ENCODE measurements around the gene CLEC7A. TPM values are rescaled to one million over a fixed set of nuclear protein-coding genes. Genes with fewer than 3 reads are reported as not detected.

Gene CLEC7A
- total RNA-seq, 1 experiment from 2014 or later: 0.40 TPM

- no peaks in the 10 kb centered on the region for H3K9me2 ChIP-seq (replicated peaks; ENCODE audit: low read length)
- ATAC-seq (no peak), DNase-seq (no peak)
- H3K4me2 ChIP-seq (ENCODE audit: low read length): no peak overlapping the region
- H4K20me1 ChIP-seq (ENCODE audit: low read length): no peaks in the 10 kb centered on the region
- BruUV-seq (replicated peaks): no TSS peak
- ChIA-PET POLR2A (ENCODE audit: unreplicated experiment) (no interaction called here), CTCF (no interaction called here)
- no peak overlapping the region for H2AFZ ChIP-seq (ENCODE audit: low read length)
- intact Hi-C loops (cut with micrococcal nuclease): no loop called here
- TF ChIP-seq EZH2phosphoT487 (IDR thresholded peaks at IDR 0.05; ENCODE audit: borderline replicate concordance, low read length) (no peak), CTCF (conservative IDR thresholded peaks at IDR 0.05; ENCODE audit: low read depth, low read length) (no peak), EZH2 (IDR thresholded peaks at IDR 0.05; ENCODE audit: low read length, unreplicated experiment) (no peak)
- H3K4me3 ChIP-seq (ENCODE audit: low read length): no peak overlapping the region
- no peaks in the 10 kb centered on the region for H3K79me2 ChIP-seq (ENCODE audit: low read length)
- H3K4me1 ChIP-seq (ENCODE audit: insufficient read depth, low read length): no peaks in the 10 kb centered on the region
- H3K27me3 ChIP-seq (ENCODE audit: low read length): peaks cover 32% of the 10 kb centered on the region
- no peak overlapping the region for H3K27ac ChIP-seq (ENCODE audit: low read length)
- no peaks in the 10 kb centered on the region for H3K9me3 ChIP-seq (ENCODE audit: low read length)
- no peak overlapping the region for H3K9ac ChIP-seq (ENCODE audit: low read length)
- H3K36me3 ChIP-seq (ENCODE audit: low read depth, low read length): no peaks in the 10 kb centered on the region
- H3F3A ChIP-seq (ENCODE audit: low read length, unreplicated experiment): no peaks in the 10 kb centered on the region
Observed at GRCh38 chr12:10072131-10072530, 57.9 kb downstream of the CLEC7A start.

- no peak overlapping the region for H3K27ac ChIP-seq (ENCODE audit: low read length)
- intact Hi-C loops (cut with micrococcal nuclease): no loop called here
- ATAC-seq: no peak
- no peak for TF ChIP-seq EZH2phosphoT487 (IDR thresholded peaks at IDR 0.05; ENCODE audit: borderline replicate concordance, low read length)
- no peak for TF ChIP-seq EZH2 (IDR thresholded peaks at IDR 0.05; ENCODE audit: low read length, unreplicated experiment)
- no peak for TF ChIP-seq CTCF (conservative IDR thresholded peaks at IDR 0.05; ENCODE audit: low read depth, low read length)
- DNase-seq: no peak
- no peaks in the 10 kb centered on the region for H4K20me1 ChIP-seq (ENCODE audit: low read length)
- no peaks in the 10 kb centered on the region for H3K9me3 ChIP-seq (ENCODE audit: low read length)
- no peak overlapping the region for H3K9ac ChIP-seq (ENCODE audit: low read length)
- peaks cover 23% of the 10 kb centered on the region for H3K27me3 ChIP-seq (ENCODE audit: low read length)
- no peaks in the 10 kb centered on the region for H3K9me2 ChIP-seq (replicated peaks; ENCODE audit: low read length)
- ChIA-PET CTCF (no interaction called here), POLR2A (ENCODE audit: unreplicated experiment) (no interaction called here)
- no peaks in the 10 kb centered on the region for H3K36me3 ChIP-seq (ENCODE audit: low read depth, low read length)
- H3K4me2 ChIP-seq (ENCODE audit: low read length): no peak overlapping the region
- no peak overlapping the region for H3K4me3 ChIP-seq (ENCODE audit: low read length)
- H3K79me2 ChIP-seq (ENCODE audit: low read length): no peaks in the 10 kb centered on the region
- BruUV-seq (replicated peaks): no TSS peak
- no peak overlapping the region for H2AFZ ChIP-seq (ENCODE audit: low read length)
- no peaks in the 10 kb centered on the region for H3K4me1 ChIP-seq (ENCODE audit: insufficient read depth, low read length)
- no peaks in the 10 kb centered on the region for H3F3A ChIP-seq (ENCODE audit: low read length, unreplicated experiment)
Observed at GRCh38 chr12:10070380-10070779, 59.6 kb downstream of the CLEC7A start.

GRCh38 chr12:10069976-10070375, 60.0 kb downstream of the CLEC7A start:
- ChIA-PET CTCF (interaction anchor here (0.8 kb wide), 1 partner anchor 36 kb away, joined by 3 read pairs; no protein-coding TSS in a partner anchor), POLR2A (ENCODE audit: unreplicated experiment) (no interaction called here)
- peaks cover 19% of the 10 kb centered on the region for H3K27me3 ChIP-seq (ENCODE audit: low read length)
- no peak overlapping the region for H2AFZ ChIP-seq (ENCODE audit: low read length)
- DNase-seq (no peak), ATAC-seq (no peak)
- no peaks in the 10 kb centered on the region for H4K20me1 ChIP-seq (ENCODE audit: low read length)
- H3K79me2 ChIP-seq (ENCODE audit: low read length): no peaks in the 10 kb centered on the region
- no peak overlapping the region for H3K27ac ChIP-seq (ENCODE audit: low read length)
- H3K36me3 ChIP-seq (ENCODE audit: low read depth, low read length): no peaks in the 10 kb centered on the region
- no peak overlapping the region for H3K4me3 ChIP-seq (ENCODE audit: low read length)
- no TSS peak for BruUV-seq (replicated peaks)
- no peaks in the 10 kb centered on the region for H3K4me1 ChIP-seq (ENCODE audit: insufficient read depth, low read length)
- TF ChIP-seq CTCF (conservative IDR thresholded peaks at IDR 0.05; ENCODE audit: low read depth, low read length): no peak
- no peaks in the 10 kb centered on the region for H3K9me2 ChIP-seq (replicated peaks; ENCODE audit: low read length)
- no peak overlapping the region for H3K4me2 ChIP-seq (ENCODE audit: low read length)
- no peak overlapping the region for H3K9ac ChIP-seq (ENCODE audit: low read length)
- intact Hi-C loops (cut with micrococcal nuclease): no loop called here
- no peaks in the 10 kb centered on the region for H3F3A ChIP-seq (ENCODE audit: low read length, unreplicated experiment)
- H3K9me3 ChIP-seq (ENCODE audit: low read length): no peaks in the 10 kb centered on the region

Measured in PC-3 (cell line).